Brain pericyte (primary cell): ENCODE measurements around the gene MLXIP.

Experiments used
- DNase-seq: peaks from one replicate; pipeline ENCODE4 v3.0.0-alpha.2; 2012; ENCODE audit warnings: low read depth, low spot score

The MLXIP gene

GRCh38 chr12:122185494-122186082 lies 107.0 kb downstream of the MLXIP start:
- DNase-seq, result no peak

- no peak for DNase-seq
Measured at GRCh38 chr12:122187466-122187865, 108.9 kb downstream of the MLXIP start.

GRCh38 chr12:122189626-122190475 lies 111.3 kb downstream of the MLXIP start:
- no peak for DNase-seq

GRCh38 chr12:122190842-122191668 lies 112.5 kb downstream of the MLXIP start:
- DNase-seq, result no peak

GRCh38 chr12:122192441-122192840 lies 113.9 kb downstream of the MLXIP start:
- DNase-seq, result no peak

GRCh38 chr12:122194804-122195203 lies 116.2 kb downstream of the MLXIP start:
- no peak for DNase-seq

- DNase-seq, result no peak
Measured at GRCh38 chr12:122195405-122195804, 116.8 kb downstream of the MLXIP start.
